Neural crest cell (in vitro differentiated cells): ENCODE data around the gene ZNF524. TPM values are rescaled to one million over a fixed set of nuclear protein-coding genes. Genes with fewer than 3 reads are reported as not detected.
A peak's percentile ranks its signal among the peaks of the same experiment; 100 is the strongest.

Experiments
- DNase-seq: peaks from one replicate; pipeline ENCODE4 v3.0.0; 2021; ENCODE audit warnings: low read depth, mixed read lengths, low spot score
- H3K27ac Mint-ChIP-seq: one replicate; pipeline ENCODE4 v1.8.0; 2021; ENCODE audit warnings: mild to moderate bottlenecking, mixed read lengths; ENCODE audit not compliant: unreplicated experiment
- H3K27me3 Mint-ChIP-seq: 2 replicates; pipeline ENCODE4 v1.8.0; 2021; ENCODE audit warnings: low read depth, mild to moderate bottlenecking, mixed read lengths
- H3K36me3 Mint-ChIP-seq: 2 replicates; pipeline ENCODE4 v1.8.0; 2021; ENCODE audit warnings: low read depth, mild to moderate bottlenecking, mixed read lengths
- H3K4me1 Mint-ChIP-seq: 2 replicates; pipeline ENCODE4 v1.8.0; 2021; ENCODE audit warnings: mixed read lengths
- H3K4me3 Mint-ChIP-seq: one replicate; pipeline ENCODE4 v1.8.0; 2021; ENCODE audit warnings: mild to moderate bottlenecking, mixed read lengths
- H3K9me3 Mint-ChIP-seq: 2 replicates; pipeline ENCODE4 v1.8.0; 2021; ENCODE audit warnings: mixed read lengths
- total RNA-seq: library from RNA; stranded (reverse); gene quantifications from 2 replicates; pipeline ENCODE4 v1.2.1, GENCODE V29; 2021
- TF ChIP-seq, protein P1 (sequence below): fragments of 200-600 bp; sonication (generic); conservative IDR thresholded peaks from 2 replicates; pipeline ENCODE4 v1.5.0; 2021; ENCODE audit warnings: antibody characterized with exemption, mild to moderate bottlenecking

Gene ZNF524
- total RNA-seq, 1 donor from 2014 or later = 6.1 TPM

DNA sequence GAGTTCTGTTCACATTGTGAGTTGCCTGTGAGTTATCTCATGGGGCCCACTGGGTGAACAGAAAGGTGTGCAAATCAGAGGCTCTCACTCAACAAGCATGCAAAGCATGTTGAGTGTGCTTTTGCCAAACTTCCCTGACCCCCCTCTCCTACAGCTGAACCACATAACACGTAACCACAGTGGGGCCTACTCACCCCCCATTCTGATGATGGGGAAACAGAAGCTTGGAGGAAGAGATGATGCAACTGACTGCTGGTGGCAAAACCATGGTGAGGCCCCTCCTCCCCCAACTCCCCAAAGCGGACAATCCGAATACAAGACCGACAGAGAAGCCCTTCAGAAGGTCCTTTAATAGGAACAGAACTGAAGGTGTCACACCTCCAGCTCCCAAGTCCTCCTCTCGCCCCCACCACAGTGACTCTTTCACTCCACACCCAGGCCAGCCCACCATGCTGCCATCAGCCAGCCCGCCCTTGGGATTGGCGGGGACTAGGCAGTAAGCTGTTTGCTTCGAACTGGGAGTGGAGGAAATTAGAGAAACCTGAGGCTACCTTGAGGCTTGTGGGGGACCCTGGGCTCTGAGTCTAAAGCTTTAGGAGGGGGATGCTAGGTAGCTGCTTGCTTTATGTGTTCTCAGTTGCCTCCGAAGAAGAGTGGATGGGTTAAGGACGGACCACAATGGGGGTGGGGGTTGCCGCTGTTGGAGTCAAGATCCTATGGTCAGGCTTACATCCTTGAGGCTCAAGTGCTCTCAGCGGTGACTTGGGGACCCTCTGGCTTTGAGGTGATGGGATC is 20.5 kb downstream of the ZNF524 start:
- Mint-ChIP-seq H3K4me1 (peaks cover 24% of the 10 kb centered on the region), H3K27me3 (peaks cover 5% of the 10 kb centered on the region), H3K27ac (no peak overlapping the region), H3K9me3 (peaks cover 3% of the 10 kb centered on the region), H3K36me3 (peaks cover 18% of the 10 kb centered on the region), H3K4me3 (peak overlapping the region; percentile 39)
- DNase-seq = no peak
- TF ChIP-seq, protein P1, sequence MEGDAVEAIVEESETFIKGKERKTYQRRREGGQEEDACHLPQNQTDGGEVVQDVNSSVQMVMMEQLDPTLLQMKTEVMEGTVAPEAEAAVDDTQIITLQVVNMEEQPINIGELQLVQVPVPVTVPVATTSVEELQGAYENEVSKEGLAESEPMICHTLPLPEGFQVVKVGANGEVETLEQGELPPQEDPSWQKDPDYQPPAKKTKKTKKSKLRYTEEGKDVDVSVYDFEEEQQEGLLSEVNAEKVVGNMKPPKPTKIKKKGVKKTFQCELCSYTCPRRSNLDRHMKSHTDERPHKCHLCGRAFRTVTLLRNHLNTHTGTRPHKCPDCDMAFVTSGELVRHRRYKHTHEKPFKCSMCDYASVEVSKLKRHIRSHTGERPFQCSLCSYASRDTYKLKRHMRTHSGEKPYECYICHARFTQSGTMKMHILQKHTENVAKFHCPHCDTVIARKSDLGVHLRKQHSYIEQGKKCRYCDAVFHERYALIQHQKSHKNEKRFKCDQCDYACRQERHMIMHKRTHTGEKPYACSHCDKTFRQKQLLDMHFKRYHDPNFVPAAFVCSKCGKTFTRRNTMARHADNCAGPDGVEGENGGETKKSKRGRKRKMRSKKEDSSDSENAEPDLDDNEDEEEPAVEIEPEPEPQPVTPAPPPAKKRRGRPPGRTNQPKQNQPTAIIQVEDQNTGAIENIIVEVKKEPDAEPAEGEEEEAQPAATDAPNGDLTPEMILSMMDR = no peak

DNA sequence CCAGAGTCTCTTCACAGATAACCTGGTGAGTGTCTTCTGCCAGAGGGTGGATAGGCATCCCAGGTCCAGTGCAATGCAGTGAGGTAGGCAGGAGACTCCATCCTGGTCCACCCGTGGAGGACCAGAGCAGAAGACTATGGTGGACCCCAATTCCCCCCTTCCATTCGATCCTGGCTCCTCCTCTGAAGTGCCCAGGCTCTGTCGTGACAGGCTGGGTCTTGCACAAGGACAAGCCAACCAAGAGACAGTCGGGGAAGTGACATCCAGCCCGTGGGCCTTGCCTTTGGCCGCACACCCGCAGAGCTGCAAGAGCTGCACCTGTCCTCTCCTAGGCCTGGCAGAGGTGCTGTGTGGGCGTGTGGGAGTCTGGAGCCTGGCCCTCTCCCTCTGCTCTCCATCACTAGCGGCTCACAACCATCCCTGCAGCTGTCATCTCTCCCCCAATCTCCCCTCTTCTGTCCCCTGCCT is 21.2 kb downstream of the ZNF524 start:
- Mint-ChIP-seq H3K9me3 (peaks cover 3% of the 10 kb centered on the region), H3K27ac (no peak overlapping the region), H3K4me3 (no peak overlapping the region), H3K36me3 (peaks cover 18% of the 10 kb centered on the region), H3K4me1 (peaks cover 24% of the 10 kb centered on the region), H3K27me3 (peaks cover 5% of the 10 kb centered on the region)
- no peak for DNase-seq
- TF ChIP-seq, protein P1 = no peak

DNA sequence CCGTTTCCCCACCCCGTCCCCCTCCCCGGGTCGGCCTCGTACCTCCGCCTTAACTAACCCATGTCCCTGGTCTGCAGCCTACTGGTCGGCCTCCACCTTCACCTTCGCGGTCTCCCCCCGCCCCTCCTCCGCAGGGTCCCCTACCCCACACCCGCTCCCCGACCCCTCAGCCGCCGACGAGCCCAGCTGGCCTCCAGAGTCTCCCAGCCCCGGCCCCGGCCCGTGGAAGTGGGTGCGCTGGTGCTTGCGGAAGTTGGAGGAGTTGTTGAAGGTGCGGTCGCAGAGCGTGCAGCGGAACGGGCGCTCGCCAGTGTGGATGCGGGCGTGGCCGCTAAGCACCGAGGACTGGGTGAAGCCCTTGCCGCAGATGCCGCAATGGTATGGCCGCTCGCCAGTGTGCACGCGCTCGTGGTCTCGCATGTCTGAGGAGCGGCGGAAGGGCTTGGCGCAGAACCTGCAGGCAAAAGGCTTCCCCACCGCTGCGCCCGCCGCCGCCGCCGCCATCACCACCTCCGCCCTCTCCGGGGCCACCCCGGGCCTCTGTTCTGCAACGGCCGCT is 21.7 kb downstream of the ZNF524 start:
- Mint-ChIP-seq H3K27me3 (peaks cover 5% of the 10 kb centered on the region), H3K4me1 (peaks cover 24% of the 10 kb centered on the region), H3K27ac (no peak overlapping the region), H3K9me3 (peaks cover 3% of the 10 kb centered on the region), H3K4me3 (no peak overlapping the region), H3K36me3 (peaks cover 16% of the 10 kb centered on the region)
- DNase-seq = no peak
- TF ChIP-seq, protein P1 = no peak

DNA sequence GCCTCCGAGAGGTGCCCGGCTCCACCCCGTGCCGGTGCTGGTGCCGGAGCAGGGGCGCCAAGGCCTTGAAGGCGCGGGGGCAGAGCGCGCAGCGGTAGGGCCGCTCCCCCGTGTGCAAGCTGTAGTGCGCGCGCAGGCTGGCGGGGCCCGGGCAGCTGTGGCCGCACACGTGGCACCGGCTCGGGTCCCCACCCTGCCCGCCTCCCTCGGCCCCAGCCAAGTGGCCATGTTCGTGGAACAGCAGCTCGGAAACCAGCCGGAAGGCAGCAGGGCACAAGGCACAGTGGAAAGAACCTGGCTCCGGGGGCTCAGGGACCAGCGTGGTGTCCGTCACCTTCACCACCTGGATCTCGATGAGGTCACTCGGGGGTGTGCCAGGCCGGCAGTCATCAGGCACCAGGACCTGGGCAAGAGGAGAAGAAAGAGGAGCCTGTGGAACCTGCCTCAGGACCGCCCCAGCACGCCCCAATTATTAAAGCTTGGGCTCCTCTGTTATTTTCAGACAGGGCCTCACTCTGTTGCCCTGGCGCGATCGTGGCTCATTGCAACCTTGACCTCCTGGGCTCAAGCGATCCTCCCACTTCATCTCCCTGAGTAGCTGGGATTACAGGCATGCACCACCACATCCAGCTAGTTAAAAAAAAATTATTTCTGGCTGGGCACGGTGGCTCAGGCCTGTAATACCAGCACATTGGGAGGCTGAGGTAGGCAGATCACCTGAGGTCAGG is 22.3 kb downstream of the ZNF524 start:
- Mint-ChIP-seq H3K27me3 (peaks cover 5% of the 10 kb centered on the region), H3K36me3 (peaks cover 13% of the 10 kb centered on the region), H3K27ac (no peak overlapping the region), H3K9me3 (peaks cover 3% of the 10 kb centered on the region), H3K4me3 (no peak overlapping the region), H3K4me1 (peaks cover 22% of the 10 kb centered on the region)
- DNase-seq = no peak
- TF ChIP-seq, protein P1 = no peak

DNA sequence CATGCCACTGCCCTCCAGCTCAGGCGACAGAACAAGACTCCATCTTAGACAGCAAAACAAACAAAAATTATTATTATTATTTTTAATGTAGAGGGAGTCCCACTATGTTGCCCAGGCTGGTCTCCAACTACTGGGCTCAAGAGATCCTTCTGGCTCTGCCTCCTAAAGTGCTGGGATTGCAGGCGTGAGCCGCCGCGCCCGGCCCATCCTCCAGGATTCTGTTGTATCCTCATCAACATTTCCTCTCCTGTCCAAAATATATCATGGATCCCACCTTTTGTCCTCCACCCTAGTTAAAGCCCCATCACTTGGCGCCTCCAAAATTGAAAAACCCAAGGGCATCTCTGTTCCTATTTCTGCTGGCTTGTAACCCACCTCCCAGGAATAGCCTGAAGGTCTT is 23.0 kb downstream of the ZNF524 start:
- no peak for DNase-seq
- TF ChIP-seq, protein P1 = no peak
- peaks cover 11% of the 10 kb centered on the region for H3K36me3 Mint-ChIP-seq
- peaks cover 5% of the 10 kb centered on the region for H3K27me3 Mint-ChIP-seq
- no peak overlapping the region for H3K27ac Mint-ChIP-seq
- peak overlapping the region; percentile 92 for H3K4me3 Mint-ChIP-seq
- peaks cover 20% of the 10 kb centered on the region for H3K4me1 Mint-ChIP-seq
- peaks cover 3% of the 10 kb centered on the region for H3K9me3 Mint-ChIP-seq
